RWPE2 (cell line): ENCODE data around the gene RBM46.

Experiments used
- ATAC-seq: fragments of 200-7000 bp; cut with Tn5 transposase; 3 replicates; pipeline ENCODE4 v1.9.1; 2021; ENCODE audit warnings: low read depth
- DNase-seq: peaks from one replicate; pipeline ENCODE4 v3.0.0-alpha.2; 2020; ENCODE audit warnings: low spot score
- H3K27ac ChIP-seq: fragments of 450-650 bp; 2 replicates; pipeline ENCODE4 v1.5.1; 2017; ENCODE audit warnings: mild to moderate bottlenecking; ENCODE audit not compliant: poor library complexity, severe bottlenecking
- H3K27me3 ChIP-seq: fragments of 250-450 bp; sonication (Bioruptor Pico); 2 replicates; pipeline ENCODE4 v1.5.1; 2021; ENCODE audit warnings: mild to moderate bottlenecking, moderate library complexity; ENCODE audit not compliant: insufficient read depth, poor library complexity, severe bottlenecking
- H3K36me3 ChIP-seq: fragments of 250-450 bp; sonication (Bioruptor Pico); 2 replicates; pipeline ENCODE4 v1.5.1; 2020; ENCODE audit warnings: low read depth, mild to moderate bottlenecking, moderate library complexity
- H3K4me1 ChIP-seq: fragments of 250-450 bp; sonication (Bioruptor Pico); 2 replicates; pipeline ENCODE4 v1.5.1; 2021; ENCODE audit warnings: mild to moderate bottlenecking, moderate library complexity; ENCODE audit not compliant: insufficient read depth, poor library complexity, severe bottlenecking
- H3K4me3 ChIP-seq: fragments of 250-450 bp; sonication (Bioruptor Pico); 2 replicates; pipeline ENCODE4 v1.5.1; 2021; ENCODE audit warnings: mild to moderate bottlenecking, moderate library complexity; ENCODE audit not compliant: severe bottlenecking
- H3K9me3 ChIP-seq: fragments of 250-450 bp; sonication (Bioruptor Pico); 2 replicates; pipeline ENCODE4 v1.5.1; 2021; ENCODE audit warnings: mild to moderate bottlenecking, moderate library complexity; ENCODE audit not compliant: severe bottlenecking
- CTCF ChIP-seq: fragments of 450-650 bp; IDR thresholded peaks from one replicate; pipeline ENCODE4 v1.5.1; 2017; ENCODE audit warnings: mild to moderate bottlenecking, moderate library complexity; ENCODE audit not compliant: poor library complexity, severe bottlenecking

RBM46 gene

GRCh38 chr4:154779362-154779947 lies 1.6 kb upstream of the RBM46 start:
- DNase-seq = no peak

GRCh38 chr4:154781983-154782293 lies 866 bp downstream of the RBM46 start:
- Histone ChIP-seq H3K27me3 (peaks cover 7% of the 10 kb centered on the region), H3K9me3 (no peaks in the 10 kb centered on the region), H3K27ac (no peak overlapping the region), H3K4me1 (no peaks in the 10 kb centered on the region), H3K4me3 (no peak overlapping the region), H3K36me3 (no peaks in the 10 kb centered on the region)
- TF ChIP-seq CTCF = no peak
- ATAC-seq (no peak), DNase-seq (no peak)

More at GRCh38 chr4:154779362-154779947, 1.6 kb upstream of the RBM46 start:
- Histone ChIP-seq H3K4me1 (no peaks in the 10 kb centered on the region), H3K27me3 (peaks cover 7% of the 10 kb centered on the region), H3K36me3 (no peaks in the 10 kb centered on the region), H3K4me3 (no peak overlapping the region), H3K27ac (no peak overlapping the region), H3K9me3 (no peaks in the 10 kb centered on the region)
- TF ChIP-seq CTCF = peak; percentile 77
- 0 out of 3 replicates have a peak, but pooled peaks have one; percentile 29 for ATAC-seq

GRCh38 chr4:154807042-154807630 lies 26.1 kb downstream of the RBM46 start:
- Histone ChIP-seq H3K27me3 (no peaks in the 10 kb centered on the region), H3K9me3 (no peaks in the 10 kb centered on the region), H3K4me1 (no peaks in the 10 kb centered on the region), H3K36me3 (no peaks in the 10 kb centered on the region), H3K4me3 (no peak overlapping the region), H3K27ac (no peak overlapping the region)
- peak; percentile 88 for TF ChIP-seq CTCF
- 0 out of 3 replicates have a peak, but pooled peaks have one; percentile 44 for ATAC-seq
- no peak for DNase-seq

- ATAC-seq (no peak), DNase-seq (no peak)
- H3K4me1 ChIP-seq = peaks cover 4% of the 10 kb centered on the region
- no peaks in the 10 kb centered on the region for H3K36me3 ChIP-seq
- TF ChIP-seq CTCF = no peak
- H3K9me3 ChIP-seq = no peaks in the 10 kb centered on the region
- no peaks in the 10 kb centered on the region for H3K27me3 ChIP-seq
- no peak overlapping the region for H3K4me3 ChIP-seq
- no peak overlapping the region for H3K27ac ChIP-seq
Observed at GRCh38 chr4:154818230-154818629, 37.2 kb downstream of the RBM46 start.

- no peaks in the 10 kb centered on the region for H3K36me3 ChIP-seq
- TF ChIP-seq CTCF = no peak
- peaks cover 4% of the 10 kb centered on the region for H3K4me1 ChIP-seq
- DNase-seq = no peak
- H3K27me3 ChIP-seq = no peaks in the 10 kb centered on the region
- no peak overlapping the region for H3K4me3 ChIP-seq
- no peaks in the 10 kb centered on the region for H3K9me3 ChIP-seq
- no peak overlapping the region for H3K27ac ChIP-seq
- ATAC-seq = peak; percentile 76
Observed at GRCh38 chr4:154822775-154823174, 41.7 kb downstream of the RBM46 start.
